T follicular helper cell (primary cell): ENCODE results near the gene IGSF23.
A peak's percentile ranks its signal among the peaks of the same experiment; 100 is the strongest.

Source experiments
- DNase-seq: peaks from one replicate; pipeline ENCODE4 v3.0.0-alpha.2; 2020; ENCODE audit warnings: low read depth

IGSF23 gene

DNA sequence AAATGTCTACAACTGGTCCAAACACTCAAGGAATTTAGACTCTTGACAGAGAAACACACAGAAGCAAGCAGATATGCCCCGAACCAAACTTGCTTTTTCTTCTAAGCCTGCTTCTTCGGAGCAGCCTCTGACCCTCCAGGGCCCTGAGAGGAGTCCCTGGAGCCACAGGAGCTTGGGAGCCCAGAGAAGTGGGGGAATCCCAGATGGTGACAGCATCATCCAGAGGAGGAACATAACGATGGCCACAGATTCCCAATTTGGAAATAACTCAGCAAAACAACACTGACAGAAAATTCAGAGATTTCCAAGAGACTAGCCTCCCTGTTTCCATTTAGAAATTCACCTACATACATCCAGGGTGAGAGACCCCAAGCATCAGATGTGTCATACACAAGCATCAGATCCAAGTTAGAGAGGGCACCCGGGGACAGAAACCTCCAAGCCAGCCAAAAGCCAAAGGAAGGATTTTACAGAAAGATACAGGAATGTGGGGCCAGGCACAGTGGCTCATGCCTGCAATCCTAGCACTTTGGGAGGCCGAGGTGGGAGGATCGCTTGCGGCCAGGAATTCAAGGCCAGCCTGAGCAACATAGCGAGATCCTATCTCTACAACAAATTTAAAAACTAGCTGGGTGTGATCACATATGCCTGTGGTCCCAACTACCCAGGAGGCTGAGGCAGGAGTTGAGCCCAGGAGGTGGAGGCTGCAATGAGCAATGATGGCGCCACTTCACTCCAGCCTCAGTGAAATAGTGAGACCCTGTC, 28.3 kb downstream of the IGSF23 start:
- no peak for DNase-seq

DNA sequence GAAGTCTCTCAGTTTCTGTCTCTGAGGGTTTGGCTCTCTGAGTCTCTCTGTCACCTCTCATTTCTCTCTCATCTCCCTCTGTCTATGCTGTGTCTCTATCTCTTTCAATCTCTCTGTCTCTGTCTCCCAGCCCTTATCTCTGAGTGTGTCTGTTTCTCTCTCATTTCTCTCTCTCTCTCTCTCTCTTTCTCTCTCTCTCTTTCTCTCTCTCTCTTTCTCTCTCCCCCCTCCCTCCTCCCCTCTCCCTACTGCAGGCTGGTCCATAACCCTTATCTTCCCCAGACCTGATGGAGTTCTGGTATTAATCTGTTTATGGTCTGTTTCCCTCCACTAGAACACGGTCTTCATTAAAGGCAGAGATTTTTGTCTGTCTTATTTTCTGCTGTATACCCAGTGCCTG, 29.0 kb downstream of the IGSF23 start:
- DNase-seq: no peak

DNA sequence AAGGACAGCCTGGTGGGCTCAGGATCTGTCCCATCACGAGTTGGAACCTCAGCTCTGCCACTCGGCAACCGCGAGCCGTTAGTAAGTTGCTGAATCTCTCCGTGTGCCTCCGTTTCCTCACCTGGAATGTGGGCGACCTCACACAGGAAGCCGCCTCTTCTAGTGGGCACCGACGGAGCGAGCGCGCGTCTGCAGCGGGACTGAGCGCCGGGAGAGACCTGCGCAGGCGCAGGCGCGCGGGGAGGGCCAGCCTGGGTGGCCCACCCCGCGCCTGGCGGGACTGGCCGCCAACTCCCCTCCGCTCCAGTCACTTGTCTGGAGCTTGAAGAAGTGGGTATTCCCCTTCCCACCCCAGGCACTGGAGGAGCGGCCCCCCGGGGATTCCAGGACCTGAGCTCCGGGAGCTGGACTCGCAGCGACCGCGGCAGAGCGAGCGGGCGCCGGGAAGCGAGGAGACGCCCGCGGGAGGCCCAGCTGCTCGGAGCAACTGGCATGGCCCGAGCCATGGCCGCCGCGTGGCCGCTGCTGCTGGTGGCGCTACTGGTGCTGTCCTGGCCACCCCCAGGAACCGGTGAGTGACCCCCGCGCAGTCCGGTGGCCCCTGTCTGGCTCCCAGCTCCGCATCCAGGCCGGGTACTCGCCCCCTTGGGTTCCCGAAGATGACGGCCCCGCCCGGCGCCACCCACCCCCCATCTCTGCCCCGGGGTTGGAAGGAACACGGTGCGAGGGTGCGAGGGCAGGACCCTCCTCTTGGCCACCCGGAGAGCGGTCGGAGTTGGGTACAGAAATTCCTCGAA, 30.4 kb downstream of the IGSF23 start, which contains the start of gene PVR:
PVR (plus strand) TSS at position 306 of the 797 bp plus-strand sequence; CDS start at position 493, 187 bp downstream.
- no peak for DNase-seq

DNA sequence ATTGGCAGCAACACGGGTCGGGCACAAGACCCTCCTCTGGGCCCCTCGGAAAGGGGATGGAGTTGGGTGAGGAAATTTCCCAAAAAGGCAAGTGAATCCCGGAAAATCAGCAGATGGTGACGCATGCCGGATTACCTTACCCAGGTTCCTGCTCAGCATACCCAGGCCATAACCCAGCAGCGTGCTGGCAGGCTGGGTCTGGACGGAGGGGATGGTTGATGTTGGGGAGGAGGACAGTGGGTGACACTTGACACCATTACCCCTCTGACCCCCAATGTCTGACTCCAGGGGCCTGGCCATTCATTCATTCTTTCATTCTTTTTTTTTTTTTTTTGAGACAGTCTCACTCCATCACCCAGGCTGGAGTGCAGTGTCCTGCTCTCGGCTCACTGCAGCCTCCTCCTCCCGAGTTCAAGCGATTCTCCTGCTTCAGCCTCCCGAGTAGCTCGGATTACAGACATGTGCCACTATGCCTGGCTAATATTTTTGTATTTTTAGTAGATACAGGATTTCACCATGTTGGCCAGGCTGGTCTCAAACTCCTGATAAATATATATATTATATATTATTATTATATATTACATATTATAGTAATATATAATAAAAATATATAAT, 31.1 kb downstream of the IGSF23 start:
- no peak for DNase-seq

DNA sequence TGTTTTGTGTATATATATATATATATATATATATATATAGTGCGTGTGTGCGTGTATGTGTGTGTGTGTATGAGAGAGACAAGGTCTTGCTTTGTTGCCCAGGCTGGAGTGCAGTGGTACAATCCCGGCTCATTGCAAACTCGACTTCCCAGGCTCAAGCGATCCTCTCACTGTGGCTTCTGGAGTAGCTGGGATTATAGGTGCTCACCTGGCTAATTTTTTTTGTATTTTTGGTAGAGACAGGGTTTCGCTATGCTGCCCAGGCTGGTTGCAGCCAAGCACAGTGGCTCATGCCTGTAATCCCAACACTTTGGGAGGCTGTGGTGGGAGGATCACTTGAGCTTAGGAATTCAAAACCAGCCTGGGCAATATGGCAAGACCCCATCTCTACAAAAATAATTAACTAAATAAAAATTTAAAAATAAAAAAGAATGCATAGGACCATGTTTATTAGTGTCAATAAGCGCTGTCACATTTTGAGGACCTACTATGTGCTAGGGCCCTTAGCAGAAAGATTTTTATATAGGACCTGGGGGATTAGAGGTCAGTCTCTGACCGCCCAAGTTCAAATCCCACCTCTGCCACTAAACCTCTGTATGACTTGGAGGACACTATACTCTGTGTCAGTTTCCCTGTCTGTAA, 32.2 kb downstream of the IGSF23 start:
- no peak for DNase-seq

DNA sequence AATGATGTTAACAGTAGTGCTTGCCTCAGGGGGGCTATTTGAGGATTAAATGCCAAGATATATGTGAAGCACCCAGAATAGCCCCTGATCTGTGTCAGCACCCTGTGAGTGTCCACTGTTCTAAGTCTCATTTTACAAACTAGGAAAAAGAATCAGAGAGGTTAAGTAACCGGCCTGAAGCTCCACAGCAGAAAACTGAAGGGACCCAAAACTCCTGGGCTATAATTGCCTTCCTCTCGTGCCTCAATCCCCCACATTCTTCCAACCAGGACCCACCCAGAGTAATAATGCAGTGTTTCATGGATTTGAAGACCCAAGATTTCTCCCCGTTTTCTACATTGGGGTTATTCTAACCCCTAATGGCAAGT, 32.7 kb downstream of the IGSF23 start:
- no peak for DNase-seq

DNA sequence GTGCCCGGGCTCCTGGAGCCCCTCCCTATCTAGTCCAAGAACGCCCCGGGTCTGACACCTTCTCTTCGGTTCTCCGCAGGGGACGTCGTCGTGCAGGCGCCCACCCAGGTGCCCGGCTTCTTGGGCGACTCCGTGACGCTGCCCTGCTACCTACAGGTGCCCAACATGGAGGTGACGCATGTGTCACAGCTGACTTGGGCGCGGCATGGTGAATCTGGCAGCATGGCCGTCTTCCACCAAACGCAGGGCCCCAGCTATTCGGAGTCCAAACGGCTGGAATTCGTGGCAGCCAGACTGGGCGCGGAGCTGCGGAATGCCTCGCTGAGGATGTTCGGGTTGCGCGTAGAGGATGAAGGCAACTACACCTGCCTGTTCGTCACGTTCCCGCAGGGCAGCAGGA, 33.8 kb downstream of the IGSF23 start:
- no peak for DNase-seq

DNA sequence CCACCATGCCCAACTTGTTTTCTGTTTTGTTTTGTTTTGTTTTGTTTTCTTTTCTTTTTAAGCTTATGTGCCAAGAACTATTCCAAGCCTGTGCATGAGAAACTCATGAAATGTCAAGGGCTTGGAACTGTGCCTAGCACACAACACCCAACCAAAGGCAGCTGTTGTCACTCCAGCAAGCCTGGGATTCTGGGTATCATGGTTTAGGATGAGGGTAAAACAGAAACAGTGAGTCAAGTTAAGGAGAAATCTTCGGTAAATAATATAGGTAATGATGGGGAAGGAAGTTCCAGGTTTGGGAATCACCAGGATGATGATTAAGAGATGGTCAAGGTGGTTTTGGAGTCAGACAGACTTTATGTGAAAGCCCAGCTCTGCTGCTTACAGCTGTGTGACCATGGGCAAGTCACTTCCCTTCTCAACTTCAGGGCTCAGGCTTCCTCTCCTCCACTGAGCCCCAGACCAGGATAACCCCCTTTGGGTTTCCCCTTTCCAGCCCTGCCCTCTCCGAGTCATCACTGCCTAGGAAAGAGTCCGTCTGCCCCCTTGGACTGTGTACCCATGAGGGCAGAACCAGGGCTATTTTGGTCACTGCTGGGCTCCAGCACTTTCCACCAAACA, 35.4 kb downstream of the IGSF23 start:
- DNase-seq: no peak

DNA sequence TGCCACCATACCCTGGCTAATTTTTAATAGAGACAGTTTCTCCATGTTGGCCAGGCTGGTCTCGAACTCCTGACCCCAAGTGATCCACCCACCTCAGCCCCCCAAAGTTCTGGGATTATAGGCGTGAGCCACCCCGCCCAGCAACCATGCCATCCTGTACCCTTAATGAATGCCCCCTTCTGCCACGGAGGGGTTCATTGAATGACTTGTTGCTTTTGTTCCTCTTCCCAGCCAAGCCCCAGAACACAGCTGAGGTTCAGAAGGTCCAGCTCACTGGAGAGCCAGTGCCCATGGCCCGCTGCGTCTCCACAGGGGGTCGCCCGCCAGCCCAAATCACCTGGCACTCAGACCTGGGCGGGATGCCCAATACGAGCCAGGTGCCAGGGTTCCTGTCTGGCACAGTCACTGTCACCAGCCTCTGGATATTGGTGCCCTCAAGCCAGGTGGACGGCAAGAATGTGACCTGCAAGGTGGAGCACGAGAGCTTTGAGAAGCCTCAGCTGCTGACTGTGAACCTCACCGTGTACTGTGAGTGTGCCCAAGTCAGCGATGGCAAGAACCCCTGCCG, 36.3 kb downstream of the IGSF23 start:
- no peak for DNase-seq

DNA sequence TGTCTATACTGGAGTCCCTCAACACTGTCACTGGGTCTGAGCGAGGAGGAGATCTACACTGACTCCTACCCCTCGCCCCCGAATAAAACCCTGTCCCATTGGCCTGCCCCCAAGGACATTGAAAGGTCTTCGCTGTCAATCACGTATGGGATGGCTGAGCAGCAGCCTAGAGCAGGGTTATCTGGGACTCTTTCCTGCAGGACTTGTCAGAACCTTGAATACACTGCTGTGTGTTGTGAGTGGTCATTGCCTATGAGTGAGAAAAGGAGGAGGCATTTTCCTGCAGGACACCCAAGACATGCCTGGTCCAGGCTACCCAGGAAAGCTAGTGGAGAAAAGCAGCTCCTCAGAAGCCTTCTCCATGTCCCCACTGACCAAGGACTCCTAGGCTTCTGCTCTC, 40.0 kb downstream of the IGSF23 start:
- no peak for DNase-seq

DNA sequence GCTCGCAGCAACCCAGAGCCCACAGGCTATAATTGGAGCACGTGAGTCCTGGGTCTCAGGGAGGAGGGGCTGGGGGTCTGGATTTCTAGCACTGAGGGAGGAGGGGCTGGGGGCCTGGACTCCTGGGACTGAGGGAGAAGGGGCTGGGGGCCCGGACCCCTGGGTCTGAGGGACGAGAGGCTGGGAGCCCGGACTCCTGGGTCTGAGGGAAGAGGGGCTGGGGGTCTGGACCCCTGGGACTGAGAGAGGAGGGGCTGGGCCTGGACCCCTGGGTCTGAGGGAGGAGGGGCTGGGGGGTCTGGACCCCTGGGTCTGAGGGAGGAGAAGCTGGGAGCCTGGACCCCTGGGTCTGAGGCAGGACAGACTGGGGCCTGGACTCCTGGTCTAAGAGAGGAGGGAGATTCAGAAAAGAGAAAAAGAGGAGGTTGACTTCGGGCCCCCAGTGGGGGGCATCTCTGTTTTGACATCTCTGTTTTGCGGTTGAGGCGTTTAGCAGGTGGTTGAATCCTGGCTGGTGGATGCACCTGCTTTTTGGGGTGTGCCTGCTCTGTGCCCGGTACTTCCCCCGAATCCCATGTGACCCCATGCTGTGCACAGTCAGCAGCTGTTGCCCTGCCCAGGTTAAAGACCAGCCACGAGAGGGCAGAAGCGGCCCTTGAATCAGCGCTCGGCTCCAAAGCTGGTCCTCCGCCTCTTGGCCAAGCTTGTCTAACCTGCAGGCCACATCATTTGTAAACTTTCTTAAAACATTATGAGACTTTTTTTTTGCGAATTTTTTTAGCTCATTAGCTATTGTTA, 40.8 kb downstream of the IGSF23 start:
- peak; percentile 60 for DNase-seq

DNA sequence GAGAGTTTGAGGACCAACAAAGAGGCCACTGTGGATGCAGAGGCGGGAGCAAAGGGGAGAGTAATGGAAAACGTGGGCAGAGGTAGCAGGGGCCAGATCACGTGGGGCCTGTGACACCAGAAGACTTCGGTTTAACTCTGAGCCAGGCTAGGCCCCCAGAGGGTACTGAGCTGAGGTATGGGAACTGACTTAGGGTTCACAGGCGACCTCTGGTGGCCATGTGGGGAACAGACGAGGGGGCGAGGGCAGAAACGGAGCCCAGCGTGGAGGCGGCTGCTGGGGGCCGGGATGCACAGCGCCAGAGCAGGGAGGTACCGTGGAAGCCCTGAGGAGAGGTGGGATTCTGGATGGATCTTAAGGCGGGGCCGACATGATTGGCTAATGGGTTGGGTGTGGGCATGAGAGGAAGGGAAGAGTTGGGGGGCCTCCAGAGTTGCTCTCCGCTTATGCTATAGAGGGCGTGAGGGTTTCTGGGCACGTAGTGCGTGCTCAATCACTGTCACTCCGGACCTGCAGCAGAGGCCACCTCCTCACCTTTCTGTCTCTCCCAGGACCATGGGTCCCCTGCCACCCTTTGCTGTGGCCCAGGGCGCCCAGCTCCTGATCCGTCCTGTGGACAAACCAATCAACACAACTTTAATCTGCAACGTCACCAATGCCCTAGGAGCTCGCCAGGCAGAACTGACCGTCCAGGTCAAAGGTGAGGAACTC, 44.0 kb downstream of the IGSF23 start:
- DNase-seq: peak; percentile 44

DNA sequence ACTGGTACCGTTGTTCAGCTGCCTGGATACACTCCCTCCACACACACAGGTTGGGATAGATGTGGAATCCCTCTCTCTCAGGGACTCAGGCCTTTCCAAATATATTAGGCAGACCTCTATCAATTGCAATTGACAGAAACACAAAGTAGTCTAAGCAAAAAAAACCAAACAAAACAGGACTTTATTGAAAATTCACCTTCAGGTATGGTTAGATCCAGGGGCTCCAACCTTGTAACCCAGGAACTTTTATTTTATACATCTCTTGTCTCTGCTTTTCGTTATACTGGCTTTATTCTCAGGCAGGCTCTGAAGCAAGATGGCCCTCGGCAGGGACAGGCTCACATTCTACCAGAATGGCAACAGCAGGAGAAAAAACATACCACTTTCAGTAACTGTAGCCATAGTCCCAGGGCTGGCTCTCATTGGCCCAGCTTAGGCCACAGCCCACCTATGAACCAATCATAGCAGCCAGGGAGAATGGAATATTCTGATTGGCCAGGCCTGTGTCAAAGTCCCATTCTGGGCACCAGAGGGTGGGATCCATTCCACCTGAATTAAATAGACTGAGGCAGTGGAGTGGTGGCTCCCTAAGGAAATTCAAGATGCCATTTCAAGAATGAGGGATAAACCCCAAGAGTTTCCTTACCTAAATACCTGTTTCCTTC, 44.8 kb downstream of the IGSF23 start:
- DNase-seq: no peak

DNA sequence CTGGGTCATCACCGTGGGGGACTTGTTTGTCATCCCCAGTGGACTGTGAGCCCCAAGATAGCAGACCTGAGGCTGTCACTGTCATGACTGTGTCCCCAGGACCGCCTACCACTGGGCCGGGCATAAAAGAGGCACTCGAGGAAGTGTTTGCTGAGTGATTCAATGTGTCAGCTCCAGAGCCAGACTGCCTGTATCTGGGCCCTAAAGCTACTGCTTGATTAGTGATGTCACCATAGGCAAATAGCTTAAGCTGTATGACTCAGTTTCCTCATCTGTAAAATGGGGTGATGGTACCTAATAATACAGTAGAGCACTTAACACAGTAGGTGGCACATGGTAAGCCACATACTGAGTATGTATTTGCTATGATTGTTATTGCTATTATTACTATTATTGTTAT, 46.7 kb downstream of the IGSF23 start:
- no peak for DNase-seq

DNA sequence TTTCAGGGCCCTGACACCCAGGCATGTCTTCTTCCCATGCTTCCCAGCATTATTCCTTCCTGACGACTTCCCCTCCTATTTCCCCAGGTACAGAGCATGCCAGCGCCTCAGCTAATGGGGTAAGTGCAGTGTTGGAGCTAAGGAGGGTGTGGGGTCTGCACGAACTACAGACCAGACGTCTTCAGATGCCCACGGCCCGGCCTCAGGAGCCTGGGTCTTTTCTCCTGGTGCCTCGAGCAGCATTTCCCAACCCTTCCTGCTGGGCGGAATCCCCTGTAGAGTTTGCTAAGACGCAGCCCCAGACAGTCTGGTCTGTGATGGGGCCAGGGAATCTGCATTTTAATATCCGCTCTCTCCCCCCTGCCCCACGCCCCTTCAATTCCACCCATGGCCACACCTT, 47.8 kb downstream of the IGSF23 start:
- DNase-seq: no peak

DNA sequence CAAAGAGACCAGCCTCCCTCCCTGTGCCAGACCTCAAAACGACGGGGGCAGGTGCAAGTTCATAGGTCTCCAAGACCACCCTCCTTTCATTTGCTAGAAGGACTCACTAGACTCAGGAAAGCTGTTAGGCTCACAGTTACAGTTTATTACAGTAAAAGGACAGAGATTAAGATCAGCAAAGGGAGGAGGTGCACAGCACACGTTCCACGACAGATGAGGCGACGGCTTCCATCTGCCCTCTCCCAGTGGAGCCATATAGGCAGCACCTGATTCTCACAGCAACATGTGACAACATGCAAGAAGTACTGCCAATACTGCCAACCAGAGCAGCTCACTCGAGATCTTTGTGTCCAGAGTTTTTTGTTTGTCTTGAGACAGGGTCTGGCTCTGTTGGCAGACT, 48.5 kb downstream of the IGSF23 start:
- no peak for DNase-seq

DNA sequence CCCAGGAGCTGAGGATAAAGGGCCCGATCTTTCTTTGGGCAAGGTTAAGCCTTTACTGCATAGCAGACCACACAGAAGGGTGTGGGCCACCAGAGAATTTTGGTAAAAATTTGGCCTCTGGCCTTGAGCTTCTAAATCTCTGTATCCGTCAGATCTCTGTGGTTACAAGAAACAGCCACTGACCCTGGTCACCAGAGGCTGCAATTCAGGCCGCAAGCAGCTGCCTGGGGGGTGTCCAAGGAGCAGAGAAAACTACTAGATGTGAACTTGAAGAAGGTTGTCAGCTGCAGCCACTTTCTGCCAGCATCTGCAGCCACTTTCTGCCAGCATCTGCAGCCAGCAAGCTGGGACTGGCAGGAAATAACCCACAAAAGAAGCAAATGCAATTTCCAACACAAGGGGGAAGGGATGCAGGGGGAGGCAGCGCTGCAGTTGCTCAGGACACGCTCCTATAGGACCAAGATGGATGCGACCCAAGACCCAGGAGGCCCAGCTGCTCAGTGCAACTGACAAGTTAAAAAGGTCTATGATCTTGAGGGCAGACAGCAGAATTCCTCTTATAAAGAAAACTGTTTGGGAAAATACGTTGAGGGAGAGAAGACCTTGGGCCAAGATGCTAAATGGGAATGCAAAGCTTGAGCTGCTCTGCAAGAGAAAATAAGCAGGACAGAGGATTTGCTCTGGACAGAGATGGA, 49.5 kb downstream of the IGSF23 start:
- DNase-seq: no peak

DNA sequence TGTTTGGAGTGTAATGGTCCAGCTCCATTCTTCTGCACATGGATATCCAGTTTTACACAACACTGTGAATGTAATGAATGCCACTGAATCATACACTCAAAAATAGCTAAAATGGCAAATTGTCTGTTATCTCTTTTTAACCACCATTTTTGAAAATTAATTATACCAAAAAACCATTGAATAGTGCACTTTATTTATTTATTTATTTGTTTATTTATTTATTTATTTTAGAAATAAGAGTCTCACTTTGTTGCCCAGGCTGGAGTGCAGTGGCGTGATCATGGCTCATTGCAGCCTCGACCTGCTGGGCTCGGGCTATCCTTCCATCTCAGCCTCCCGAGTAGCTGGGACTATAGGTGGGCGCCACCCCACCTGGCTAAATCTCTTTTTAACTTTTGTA, 50.6 kb downstream of the IGSF23 start:
- DNase-seq: no peak

DNA sequence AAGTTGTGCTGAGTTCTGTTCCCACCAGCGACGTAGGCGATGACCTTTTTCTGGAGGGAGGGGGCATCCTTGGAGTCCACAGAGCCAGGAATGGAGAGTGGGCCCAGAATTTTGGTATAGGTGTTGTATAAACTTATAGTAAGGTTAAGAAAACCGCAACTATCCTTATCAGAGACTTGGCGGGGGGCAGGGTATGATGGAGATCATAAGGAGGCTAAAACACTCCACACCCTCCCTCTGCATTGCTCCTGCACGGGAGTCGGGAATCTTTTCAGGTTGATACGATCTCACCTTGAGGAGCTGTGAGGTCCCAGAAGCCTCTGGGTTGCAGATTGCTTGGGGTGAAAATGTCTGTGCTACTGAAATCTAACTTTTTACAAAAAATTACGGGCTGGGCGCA, 51.6 kb downstream of the IGSF23 start:
- no peak for DNase-seq
